Measurements from ENCODE around the gene NET1. TPM values are rescaled to one million over a fixed set of nuclear protein-coding genes. Genes with fewer than 3 reads are reported as not detected.

Gene NET1
- total and polyA plus RNA-seq, 7 experiments from 2014 or later, result 31.6 to 61.6 (median 47.9) TPM

- Histone ChIP-seq H3K4me1 (ENCODE audit: control insufficient read depth in 2 of 2, insufficient read depth in 2 of 2, low read length in 2 of 2) (peaks cover 0 to 8% of the 10 kb centered on the region in 2 donors), H3K4me3 (ENCODE audit: low read length) (no peak overlapping the region), H3K36me3 (ENCODE audit: control insufficient read depth in 2 of 3, insufficient read depth in 3 of 3, low read length in 3 of 3) (no peaks in the 10 kb centered on the region), H3K27me3 (ENCODE audit: control insufficient read depth in 2 of 2, insufficient read depth in 2 of 2, low read length in 2 of 2) (no peaks in the 10 kb centered on the region), H3K9me3 (ENCODE audit: control insufficient read depth in 2 of 3, low read length in 3 of 3) (no peaks in the 10 kb centered on the region), H3K27ac (ENCODE audit: low read depth, low read length) (no peak overlapping the region)
- Mint-ChIP-seq H3K9me3 (peaks cover 0 to 2% (median 0%) of the 10 kb centered on the region in 11 donors), H3K36me3 (peaks cover under 1 to 14% (median 10%) of the 10 kb centered on the region in 5 donors), H3K27me3 (peaks cover 0 to 2% (median 0%) of the 10 kb centered on the region in 5 donors), H3K27ac (no peak overlapping the region), H3K4me1 (peaks cover 5 to 26% (median 17%) of the 10 kb centered on the region in 7 donors), H3K4me3 (no peak overlapping the region)
- intact Hi-C loops (cut with micrococcal nuclease), result no loop called here
- ATAC-seq (no peak), DNase-seq (no peak)
- ChIA-PET CTCF (interaction anchor here (1.4 kb wide), 1 partner anchor 68 kb away, joined by 5 read pairs; no protein-coding TSS in a partner anchor), POLR2A (no interaction called here)
Measured at GRCh38 chr10:5462841-5463293, 50.5 kb downstream of the NET1 start.

- H3K4me1 ChIP-seq (ENCODE audit: control insufficient read depth in 2 of 2, insufficient read depth in 2 of 2, low read length in 2 of 2), result no peaks in the 10 kb centered on the region
- DNase-seq (no peak), ATAC-seq (no peak)
- no peaks in the 10 kb centered on the region for H3K27me3 ChIP-seq (ENCODE audit: control insufficient read depth in 2 of 2, insufficient read depth in 2 of 2, low read length in 2 of 2)
- H3K27ac ChIP-seq (ENCODE audit: low read depth, low read length), result no peak overlapping the region
- no peaks in the 10 kb centered on the region for H3K36me3 ChIP-seq (ENCODE audit: control insufficient read depth in 2 of 3, insufficient read depth in 3 of 3, low read length in 3 of 3)
- H3K4me1 Mint-ChIP-seq, result peaks cover 3 to 10% (median 7%) of the 10 kb centered on the region in 7 donors
- intact Hi-C loops (cut with micrococcal nuclease), result no loop called here
- no peak overlapping the region for H3K4me3 ChIP-seq (ENCODE audit: low read length)
- H3K4me3 Mint-ChIP-seq, result no peak overlapping the region
- POLR2A ChIA-PET, result no interaction called here
- no peak overlapping the region for H3K27ac Mint-ChIP-seq
- CTCF ChIA-PET, result interaction anchor here (1.0 kb wide), 1 partner anchor 16 kb away, joined by 6 read pairs; no protein-coding TSS in a partner anchor
- H3K36me3 Mint-ChIP-seq, result peaks cover 0 to 6% (median 4%) of the 10 kb centered on the region in 5 donors
- H3K9me3 Mint-ChIP-seq, result peaks cover 0 to 8% (median 0%) of the 10 kb centered on the region in 11 donors
- H3K27me3 Mint-ChIP-seq, result peaks cover 0 to 2% (median 0%) of the 10 kb centered on the region in 5 donors
- peaks cover 0 to 5% (median 0%) of the 10 kb centered on the region in 3 experiments for H3K9me3 ChIP-seq (ENCODE audit: control insufficient read depth in 2 of 3, low read length in 3 of 3)
Measured at GRCh38 chr10:5464546-5464945, 52.2 kb downstream of the NET1 start.

- ATAC-seq, result no peak
- CTCF ChIA-PET, result no interaction called here
- H3K4me1 Mint-ChIP-seq, result peaks cover 3 to 10% (median 7%) of the 10 kb centered on the region in 7 donors
Measured at GRCh38 chr10:5465976-5466450, 53.7 kb downstream of the NET1 start.

GRCh38 chr10:5466451-5467206 lies 54.3 kb downstream of the NET1 start:
- DNase-seq (peak in 1 of 9 donors; percentile 13), ATAC-seq (peak; percentile 37)
- no peaks in the 10 kb centered on the region for H3K36me3 ChIP-seq (ENCODE audit: control insufficient read depth in 2 of 3, insufficient read depth in 3 of 3, low read length in 3 of 3)
- H3K27ac ChIP-seq (ENCODE audit: low read depth, low read length), result no peak overlapping the region
- H3K9me3 ChIP-seq (ENCODE audit: control insufficient read depth in 2 of 3, low read length in 3 of 3), result peaks cover 0 to 5% (median 0%) of the 10 kb centered on the region in 3 experiments
- POLR2A ChIA-PET, result no interaction called here
- H3K27me3 ChIP-seq (ENCODE audit: control insufficient read depth in 2 of 2, insufficient read depth in 2 of 2, low read length in 2 of 2), result no peaks in the 10 kb centered on the region
- Mint-ChIP-seq H3K4me1 (peaks cover 3 to 9% (median 6%) of the 10 kb centered on the region in 7 donors), H3K4me3 (peak overlapping the region in 1 of 10 donors; percentile 18), H3K36me3 (peaks cover 0 to 4% (median 0%) of the 10 kb centered on the region in 5 donors), H3K9me3 (peaks cover 0 to 8% (median 0%) of the 10 kb centered on the region in 11 donors), H3K27ac (peak overlapping the region in 3 of 9 donors; percentile 12 to 49 (median 22)), H3K27me3 (peaks cover 0 to 2% (median 0%) of the 10 kb centered on the region in 5 donors)
- no peaks in the 10 kb centered on the region for H3K4me1 ChIP-seq (ENCODE audit: control insufficient read depth in 2 of 2, insufficient read depth in 2 of 2, low read length in 2 of 2)
- H3K4me3 ChIP-seq (ENCODE audit: low read length), result no peak overlapping the region
- CTCF ChIA-PET, result interaction anchor here (0.6 kb wide), 1 partner anchor 1525 kb away, joined by 3 read pairs; no protein-coding TSS in a partner anchor
- intact Hi-C loops (cut with micrococcal nuclease), result no loop called here

More at GRCh38 chr10:5465976-5466450, 53.7 kb downstream of the NET1 start:
- Mint-ChIP-seq H3K27me3 (peaks cover 0 to 2% (median 0%) of the 10 kb centered on the region in 5 donors), H3K9me3 (peaks cover 0 to 8% (median 0%) of the 10 kb centered on the region in 11 donors), H3K4me3 (peak overlapping the region in 1 of 10 donors; percentile 18), H3K36me3 (peaks cover 0 to 4% (median 2%) of the 10 kb centered on the region in 5 donors), H3K27ac (peak overlapping the region in 3 of 9 donors; percentile 12 to 49 (median 22))
- Histone ChIP-seq H3K4me3 (ENCODE audit: low read length) (no peak overlapping the region), H3K4me1 (ENCODE audit: control insufficient read depth in 2 of 2, insufficient read depth in 2 of 2, low read length in 2 of 2) (no peaks in the 10 kb centered on the region), H3K9me3 (ENCODE audit: control insufficient read depth in 2 of 3, low read length in 3 of 3) (peaks cover 0 to 5% (median 0%) of the 10 kb centered on the region in 3 experiments), H3K36me3 (ENCODE audit: control insufficient read depth in 2 of 3, insufficient read depth in 3 of 3, low read length in 3 of 3) (no peaks in the 10 kb centered on the region), H3K27me3 (ENCODE audit: control insufficient read depth in 2 of 2, insufficient read depth in 2 of 2, low read length in 2 of 2) (no peaks in the 10 kb centered on the region), H3K27ac (ENCODE audit: low read depth, low read length) (no peak overlapping the region)
- POLR2A ChIA-PET, result no interaction called here
- intact Hi-C loops (cut with micrococcal nuclease), result no loop called here
- no peak for DNase-seq

GRCh38 chr10:5467207-5467535 lies 54.8 kb downstream of the NET1 start:
- H3K4me3 ChIP-seq (ENCODE audit: low read length), result no peak overlapping the region
- no peak for DNase-seq
- no peak for ATAC-seq
- H3K27me3 ChIP-seq (ENCODE audit: control insufficient read depth in 2 of 2, insufficient read depth in 2 of 2, low read length in 2 of 2), result no peaks in the 10 kb centered on the region
- ChIA-PET CTCF (interaction anchor here (0.6 kb wide), 1 partner anchor 1524 kb away, joined by 3 read pairs; no protein-coding TSS in a partner anchor), POLR2A (no interaction called here)
- Mint-ChIP-seq H3K36me3 (peaks cover 0 to 4% (median 0%) of the 10 kb centered on the region in 5 donors), H3K27me3 (peaks cover 0 to 2% (median 0%) of the 10 kb centered on the region in 5 donors), H3K4me1 (peaks cover 2 to 9% (median 6%) of the 10 kb centered on the region in 7 donors), H3K4me3 (no peak overlapping the region), H3K27ac (no peak overlapping the region), H3K9me3 (peaks cover 0 to 8% (median 0%) of the 10 kb centered on the region in 11 donors)
- peaks cover 0 to 5% (median 0%) of the 10 kb centered on the region in 3 experiments for H3K9me3 ChIP-seq (ENCODE audit: control insufficient read depth in 2 of 3, low read length in 3 of 3)
- intact Hi-C loops (cut with micrococcal nuclease), result no loop called here
- no peak overlapping the region for H3K27ac ChIP-seq (ENCODE audit: low read depth, low read length)
- no peaks in the 10 kb centered on the region for H3K4me1 ChIP-seq (ENCODE audit: control insufficient read depth in 2 of 2, insufficient read depth in 2 of 2, low read length in 2 of 2)
- H3K36me3 ChIP-seq (ENCODE audit: control insufficient read depth in 2 of 3, insufficient read depth in 3 of 3, low read length in 3 of 3), result no peaks in the 10 kb centered on the region

- H3K9me3 ChIP-seq (ENCODE audit: control insufficient read depth in 2 of 3, low read length in 3 of 3), result peaks cover 0 to 5% (median 0%) of the 10 kb centered on the region in 3 experiments
- intact Hi-C loops (cut with micrococcal nuclease), result no loop called here
- Mint-ChIP-seq H3K27ac (no peak overlapping the region), H3K27me3 (peaks cover 0 to 2% (median 0%) of the 10 kb centered on the region in 5 donors), H3K4me3 (no peak overlapping the region), H3K4me1 (peaks cover 0 to 9% (median 6%) of the 10 kb centered on the region in 7 donors), H3K36me3 (peaks cover 0 to 4% (median 0%) of the 10 kb centered on the region in 5 donors), H3K9me3 (peaks cover 0 to 8% (median 0%) of the 10 kb centered on the region in 11 donors)
- H3K27me3 ChIP-seq (ENCODE audit: control insufficient read depth in 2 of 2, insufficient read depth in 2 of 2, low read length in 2 of 2), result no peaks in the 10 kb centered on the region
- ChIA-PET POLR2A (no interaction called here), CTCF (interaction anchor here (1.4 kb wide), 1 partner anchor 156 kb away, joined by 3 read pairs; no protein-coding TSS in a partner anchor)
- no peaks in the 10 kb centered on the region for H3K36me3 ChIP-seq (ENCODE audit: control insufficient read depth in 2 of 3, insufficient read depth in 3 of 3, low read length in 3 of 3)
- ATAC-seq (no peak), DNase-seq (no peak)
- no peaks in the 10 kb centered on the region for H3K4me1 ChIP-seq (ENCODE audit: control insufficient read depth in 2 of 2, insufficient read depth in 2 of 2, low read length in 2 of 2)
- H3K4me3 ChIP-seq (ENCODE audit: low read length), result no peak overlapping the region
- no peak overlapping the region for H3K27ac ChIP-seq (ENCODE audit: low read depth, low read length)
Measured at GRCh38 chr10:5467634-5468255, 55.4 kb downstream of the NET1 start.
